HG03442 (cell line): ENCODE measurements around the gene KCNJ18.
"Not testable (repeated sequence)": the region's sequence is repeated elsewhere in the genome, so short reads cannot be mapped to it uniquely, and the experiment has no call there.

Experiments used
- ATAC-seq: cut with Tn5 transposase; IDR thresholded peaks from one replicate; pipeline ENCODE4 v1.9.1; 2021; ENCODE audit warnings: mild to moderate bottlenecking, moderate library complexity; ENCODE audit not compliant: unreplicated experiment

The KCNJ18 gene

GRCh38 chr17:21702029-21702428, 9.7 kb downstream of the KCNJ18 start:
- not testable (repeated sequence) for ATAC-seq

- not testable (repeated sequence) for ATAC-seq
Measured at GRCh38 chr17:21702521-21702920, 10.2 kb downstream of the KCNJ18 start.

- ATAC-seq: not testable (repeated sequence)
Measured at GRCh38 chr17:21702940-21703640, 10.8 kb downstream of the KCNJ18 start.

- not testable (repeated sequence) for ATAC-seq
Measured at GRCh38 chr17:21703891-21704872, 11.9 kb downstream of the KCNJ18 start.

- no peak for ATAC-seq
Measured at GRCh38 chr17:21705021-21705601, 12.8 kb downstream of the KCNJ18 start.

- ATAC-seq: not testable (repeated sequence)
Measured at GRCh38 chr17:21705746-21706145, 13.4 kb downstream of the KCNJ18 start.

GRCh38 chr17:21706546-21706945, 14.2 kb downstream of the KCNJ18 start:
- not testable (repeated sequence) for ATAC-seq

- ATAC-seq: not testable (repeated sequence)
Measured at GRCh38 chr17:21707131-21707530, 14.8 kb downstream of the KCNJ18 start.

- not testable (repeated sequence) for ATAC-seq
Measured at GRCh38 chr17:21707711-21708611, 15.6 kb downstream of the KCNJ18 start.

- not testable (repeated sequence) for ATAC-seq
Measured at GRCh38 chr17:21708612-21709535, 16.6 kb downstream of the KCNJ18 start.

- not testable (repeated sequence) for ATAC-seq
Measured at GRCh38 chr17:21709994-21710393, 17.7 kb downstream of the KCNJ18 start.

GRCh38 chr17:21710486-21710885, 18.2 kb downstream of the KCNJ18 start:
- not testable (repeated sequence) for ATAC-seq

- no peak for ATAC-seq
Measured at GRCh38 chr17:21711182-21711581, 18.9 kb downstream of the KCNJ18 start.

- not testable (repeated sequence) for ATAC-seq
Measured at GRCh38 chr17:21713020-21713419, 20.7 kb downstream of the KCNJ18 start.

- not testable (repeated sequence) for ATAC-seq
Measured at GRCh38 chr17:21713631-21714030, 21.3 kb downstream of the KCNJ18 start.

- ATAC-seq: not testable (repeated sequence)
Measured at GRCh38 chr17:21714676-21715075, 22.4 kb downstream of the KCNJ18 start.

GRCh38 chr17:21715877-21716276, 23.6 kb downstream of the KCNJ18 start:
- ATAC-seq: not testable (repeated sequence)

GRCh38 chr17:21718971-21719370, 26.6 kb downstream of the KCNJ18 start:
- ATAC-seq: not testable (repeated sequence)
